NCI-H1092 (cell line): ENCODE results near the gene TSTD1.

ENCODE experiments used
- DNase-seq: peaks from one replicate; lab custom pipeline; 2025; lab: John Stamatoyannopoulos, UW

The TSTD1 gene

GRCh38 chr1:161038523-161039153, at the start of gene TSTD1:
Gene TSTD1 (minus strand): TSS chr1:161038964. CDS start chr1:161038889, 75 bp downstream.
- peak; percentile 53 for DNase-seq

- no peak for DNase-seq
Measured at GRCh38 chr1:161086457-161086856, 47.7 kb upstream of the TSTD1 start.

- DNase-seq = no peak
Measured at GRCh38 chr1:161085165-161085564, 46.4 kb upstream of the TSTD1 start.

GRCh38 chr1:161084597-161084988, 45.8 kb upstream of the TSTD1 start:
- no peak for DNase-seq

GRCh38 chr1:161083748-161084596, 45.2 kb upstream of the TSTD1 start:
- no peak for DNase-seq

- DNase-seq = no peak
Measured at GRCh38 chr1:161082996-161083747, 44.4 kb upstream of the TSTD1 start.

GRCh38 chr1:161082483-161082882, 43.7 kb upstream of the TSTD1 start:
- no peak for DNase-seq

GRCh38 chr1:161081519-161081918, 42.8 kb upstream of the TSTD1 start:
- DNase-seq = no peak

- DNase-seq = no peak
Measured at GRCh38 chr1:161080441-161081405, 42.0 kb upstream of the TSTD1 start.

- no peak for DNase-seq
Measured at GRCh38 chr1:161079436-161080110, 40.8 kb upstream of the TSTD1 start.

- no peak for DNase-seq
Measured at GRCh38 chr1:161077426-161077825, 38.7 kb upstream of the TSTD1 start.

- DNase-seq = no peak
Measured at GRCh38 chr1:161076410-161076809, 37.6 kb upstream of the TSTD1 start.

GRCh38 chr1:161074676-161075368, 36.1 kb upstream of the TSTD1 start:
- DNase-seq = no peak

GRCh38 chr1:161073474-161074121, 34.8 kb upstream of the TSTD1 start:
- DNase-seq = no peak

GRCh38 chr1:161072751-161073449, 34.1 kb upstream of the TSTD1 start:
- no peak for DNase-seq

GRCh38 chr1:161071886-161072371, 33.2 kb upstream of the TSTD1 start:
- peak; percentile 4 for DNase-seq

- no peak for DNase-seq
Measured at GRCh38 chr1:161070761-161071160, 32.0 kb upstream of the TSTD1 start.

- DNase-seq = no peak
Measured at GRCh38 chr1:161069731-161070270, 31.0 kb upstream of the TSTD1 start, which contains the start of gene ARHGAP30. Gene ARHGAP30 (minus strand): TSS chr1:161069891. CDS start chr1:161069624, 267 bp downstream.

- no peak for DNase-seq
Measured at GRCh38 chr1:161069241-161069640, 30.5 kb upstream of the TSTD1 start.
